Calu3 (cell line): Measurements from ENCODE around the gene RYR1. TPM values are rescaled to one million over a fixed set of nuclear protein-coding genes. Genes with fewer than 3 reads are reported as not detected.

ENCODE experiments used
- BruUV-seq: library from RNA; stranded (reverse); fragments of 400-500 nt; replicated peaks from 2 replicates; lab custom pipeline; 2021; lab: Mats Ljungman, UMichigan
- CTCF ChIA-PET: fragments of 300-600 bp; sonication (Branson Sonifier 250); formaldehyde crosslinking; loops from one replicate; lab custom pipeline; 2022; ENCODE audit warnings: antibody characterized with exemption; lab: Charles Lee
- DNase-seq: peaks from one replicate; pipeline ENCODE4 v3.0.0; 2022
- H3K27ac Mint-ChIP-seq: one replicate; pipeline ENCODE4 v1.8.0; 2022; ENCODE audit warnings: mixed read lengths; ENCODE audit not compliant: unreplicated experiment
- H3K27me3 Mint-ChIP-seq: one replicate; pipeline ENCODE4 v1.8.0; 2022; ENCODE audit warnings: mixed read lengths; ENCODE audit not compliant: unreplicated experiment
- H3K36me3 Mint-ChIP-seq: one replicate; pipeline ENCODE4 v1.8.0; 2022; ENCODE audit warnings: mild to moderate bottlenecking, moderate library complexity, mixed read lengths; ENCODE audit not compliant: insufficient read depth, unreplicated experiment
- H3K4me1 Mint-ChIP-seq: one replicate; pipeline ENCODE4 v1.8.0; 2022; ENCODE audit warnings: mild to moderate bottlenecking, low read depth, mixed read lengths; ENCODE audit not compliant: unreplicated experiment
- H3K4me3 Mint-ChIP-seq: one replicate; pipeline ENCODE4 v1.8.0; 2022; ENCODE audit warnings: mild to moderate bottlenecking, low read depth, moderate library complexity, mixed read lengths; ENCODE audit not compliant: unreplicated experiment
- H3K9me3 Mint-ChIP-seq: one replicate; pipeline ENCODE4 v1.8.0; 2022; ENCODE audit warnings: low read depth, mixed read lengths; ENCODE audit not compliant: unreplicated experiment
- CTCF ChIP-seq: fragments of 200-600 bp; IDR thresholded peaks from one replicate; pipeline ENCODE4 v1.8.0; 2022; ENCODE audit warnings: antibody characterized with exemption; ENCODE audit not compliant: unreplicated experiment
- intact Hi-C: fragments of 100-400 bp; cut with micrococcal nuclease; formaldehyde crosslinking; loops from one replicate; pipeline ENCODE4 v1.10.0; 2022; ENCODE audit not compliant: unreplicated experiment
- total RNA-seq: library from RNA; stranded (reverse); gene quantifications from 2 replicates; pipeline ENCODE4 v1.2.3, GENCODE V29; 2022

RYR1 gene
- total RNA-seq, 1 experiment from 2014 or later: 1.4 TPM

GRCh38 chr19:38580080-38580479 is 146.6 kb downstream of the RYR1 start:
- Mint-ChIP-seq H3K27ac (no peak overlapping the region), H3K36me3 (peaks cover 4% of the 10 kb centered on the region), H3K4me3 (no peak overlapping the region), H3K27me3 (no peaks in the 10 kb centered on the region), H3K4me1 (peaks cover 10% of the 10 kb centered on the region), H3K9me3 (no peaks in the 10 kb centered on the region)
- CTCF ChIA-PET: interaction anchor here (0.6 kb wide), 2 partner anchors 10 to 444 kb away, joined by 4 to 5 read pairs; no protein-coding TSS in a partner anchor
- DNase-seq: no peak
- intact Hi-C loops: no loop called here
- TF ChIP-seq CTCF: no peak
- no TSS peak for BruUV-seq

- DNase-seq: no peak
- H3K36me3 Mint-ChIP-seq: peaks cover 4% of the 10 kb centered on the region
- no peak for TF ChIP-seq CTCF
- H3K27ac Mint-ChIP-seq: no peak overlapping the region
- H3K4me3 Mint-ChIP-seq: no peak overlapping the region
- no peaks in the 10 kb centered on the region for H3K27me3 Mint-ChIP-seq
- H3K4me1 Mint-ChIP-seq: peaks cover 10% of the 10 kb centered on the region
- intact Hi-C loops: no loop called here
- no TSS peak for BruUV-seq
- no peaks in the 10 kb centered on the region for H3K9me3 Mint-ChIP-seq
- CTCF ChIA-PET: no interaction called here
Measured at GRCh38 chr19:38583219-38583984, 149.9 kb downstream of the RYR1 start.

- no peak overlapping the region for H3K27ac Mint-ChIP-seq
- H3K27me3 Mint-ChIP-seq: no peaks in the 10 kb centered on the region
- CTCF ChIA-PET: no interaction called here
- no peak overlapping the region for H3K4me3 Mint-ChIP-seq
- H3K36me3 Mint-ChIP-seq: peaks cover 4% of the 10 kb centered on the region
- H3K4me1 Mint-ChIP-seq: peaks cover 10% of the 10 kb centered on the region
- no TSS peak for BruUV-seq
- TF ChIP-seq CTCF: no peak
- no peaks in the 10 kb centered on the region for H3K9me3 Mint-ChIP-seq
- DNase-seq: no peak
- intact Hi-C loops: no loop called here
Measured at GRCh38 chr19:38583985-38584305, 150.5 kb downstream of the RYR1 start.

GRCh38 chr19:38587562-38587961 is 154.1 kb downstream of the RYR1 start:
- Mint-ChIP-seq H3K36me3 (peaks cover 4% of the 10 kb centered on the region), H3K9me3 (no peaks in the 10 kb centered on the region)
- no TSS peak for BruUV-seq

More at GRCh38 chr19:38587562-38587961, 154.1 kb downstream of the RYR1 start:
- H3K4me1 Mint-ChIP-seq: no peaks in the 10 kb centered on the region
- H3K27ac Mint-ChIP-seq: no peak overlapping the region
- intact Hi-C loops: no loop called here
- H3K27me3 Mint-ChIP-seq: no peaks in the 10 kb centered on the region
- TF ChIP-seq CTCF: no peak
- no peak for DNase-seq
- H3K4me3 Mint-ChIP-seq: no peak overlapping the region
- CTCF ChIA-PET: no interaction called here
